ENCODE data around the gene B4GALT3. TPM values are rescaled to one million over a fixed set of nuclear protein-coding genes. Genes with fewer than 3 reads are reported as not detected.

Gene B4GALT3
- total and polyA plus RNA-seq, 4 donors: 25.7 to 34.6 (median 31.1) TPM

DNA sequence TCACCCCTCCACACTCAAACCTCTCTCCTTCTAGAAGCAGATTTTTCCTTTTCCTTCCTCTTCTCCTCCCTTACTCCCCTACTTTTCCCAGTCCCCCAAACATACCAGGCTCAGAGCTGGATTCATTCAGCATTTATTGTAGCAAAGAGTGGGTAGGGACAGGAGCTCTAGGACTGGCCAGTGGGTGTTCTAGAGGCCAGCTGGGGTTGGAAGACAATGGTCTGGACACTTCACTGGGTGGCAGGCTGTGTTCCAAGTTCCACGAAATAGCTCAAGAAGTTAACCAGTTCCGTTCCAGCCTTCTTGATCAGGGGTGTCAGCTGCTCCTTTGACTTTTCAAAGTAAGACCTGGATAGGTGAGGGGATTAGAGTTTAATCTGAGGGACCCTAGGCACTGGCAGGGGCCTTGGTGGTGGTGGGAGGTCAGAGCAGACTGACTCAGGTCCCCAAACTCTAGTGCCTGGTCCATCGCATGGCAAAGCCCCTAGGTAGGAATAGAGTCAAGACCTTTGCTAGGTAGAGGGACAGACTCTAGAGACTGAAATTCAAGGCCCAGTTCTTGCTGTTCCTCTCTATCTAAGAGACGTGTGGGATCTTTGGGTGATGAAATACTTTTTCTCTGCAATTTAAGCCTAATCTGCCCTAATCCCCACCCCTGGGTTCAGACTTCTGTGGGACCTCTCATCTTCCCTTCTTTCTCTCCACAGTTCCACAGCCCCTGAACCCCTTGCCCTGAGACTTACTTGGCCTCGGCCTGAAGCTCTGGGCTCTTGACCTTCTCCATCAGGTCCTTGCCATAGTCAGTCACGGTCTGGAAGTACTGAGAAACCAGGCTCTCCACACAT, 45.1 kb upstream of the B4GALT3 start:
- H3K36me3 ChIP-seq (ENCODE audit: control insufficient read depth in 4 of 4, insufficient read depth in 4 of 4, low read length in 4 of 4): no peaks in the 10 kb centered on the region
- ATAC-seq (ENCODE audit: insufficient read depth, low FRiP score) (no peak), DNase-seq (no peak)
- no peak overlapping the region for H3K27ac ChIP-seq (ENCODE audit: low read depth in 1 of 2, low read length in 1 of 2)
- H3K27me3 ChIP-seq (ENCODE audit: control insufficient read depth in 3 of 3, insufficient read depth in 3 of 3, low read length in 2 of 3): no peaks in the 10 kb centered on the region
- no peaks in the 10 kb centered on the region for H3K9me3 ChIP-seq (ENCODE audit: control insufficient read depth in 4 of 4, insufficient read depth in 3 of 4, low read length in 3 of 4)
- TF ChIP-seq, protein P1, sequence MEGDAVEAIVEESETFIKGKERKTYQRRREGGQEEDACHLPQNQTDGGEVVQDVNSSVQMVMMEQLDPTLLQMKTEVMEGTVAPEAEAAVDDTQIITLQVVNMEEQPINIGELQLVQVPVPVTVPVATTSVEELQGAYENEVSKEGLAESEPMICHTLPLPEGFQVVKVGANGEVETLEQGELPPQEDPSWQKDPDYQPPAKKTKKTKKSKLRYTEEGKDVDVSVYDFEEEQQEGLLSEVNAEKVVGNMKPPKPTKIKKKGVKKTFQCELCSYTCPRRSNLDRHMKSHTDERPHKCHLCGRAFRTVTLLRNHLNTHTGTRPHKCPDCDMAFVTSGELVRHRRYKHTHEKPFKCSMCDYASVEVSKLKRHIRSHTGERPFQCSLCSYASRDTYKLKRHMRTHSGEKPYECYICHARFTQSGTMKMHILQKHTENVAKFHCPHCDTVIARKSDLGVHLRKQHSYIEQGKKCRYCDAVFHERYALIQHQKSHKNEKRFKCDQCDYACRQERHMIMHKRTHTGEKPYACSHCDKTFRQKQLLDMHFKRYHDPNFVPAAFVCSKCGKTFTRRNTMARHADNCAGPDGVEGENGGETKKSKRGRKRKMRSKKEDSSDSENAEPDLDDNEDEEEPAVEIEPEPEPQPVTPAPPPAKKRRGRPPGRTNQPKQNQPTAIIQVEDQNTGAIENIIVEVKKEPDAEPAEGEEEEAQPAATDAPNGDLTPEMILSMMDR (IDR thresholded peaks at IDR 0.05; ENCODE audit: control extremely low read depth, extremely low read depth): no peak
- H3K4me3 ChIP-seq: no peak overlapping the region
- no peak overlapping the region for H3K9ac ChIP-seq (ENCODE audit: insufficient read depth in 1 of 2, low read length in 2 of 2)
- WGBS, 2 donors: 74 to 79% methylated on average over 6 of the region's 6 CpGs
- H3K4me1 ChIP-seq (ENCODE audit: control insufficient read depth in 5 of 5, insufficient read depth in 5 of 5, low read length in 5 of 5): peaks cover 0 to 16% (median 3%) of the 10 kb centered on the region in 5 donors

DNA sequence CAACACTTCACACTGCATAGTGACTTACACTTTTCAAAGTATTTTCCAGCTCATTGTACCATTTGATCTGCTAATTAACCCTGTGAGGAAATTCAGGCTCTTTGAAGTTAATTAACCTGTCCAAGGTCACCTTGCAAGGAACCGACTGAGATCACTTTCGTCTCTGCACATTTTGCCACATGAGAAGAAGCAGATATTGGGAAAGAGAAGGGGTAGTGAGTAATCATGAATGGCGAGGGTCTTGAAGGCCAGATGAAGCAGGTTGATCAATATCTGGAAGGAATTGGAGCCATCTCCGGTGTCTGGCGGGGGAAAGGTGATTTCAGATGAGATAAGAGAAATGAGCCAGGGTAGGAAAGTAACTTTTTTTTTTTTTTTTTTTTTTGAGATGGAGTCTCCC, 42.7 kb upstream of the B4GALT3 start:
- Histone ChIP-seq H3K27me3 (ENCODE audit: control insufficient read depth in 3 of 3, insufficient read depth in 3 of 3, low read length in 2 of 3) (no peaks in the 10 kb centered on the region), H3K9ac (ENCODE audit: insufficient read depth in 1 of 2, low read length in 2 of 2) (no peak overlapping the region), H3K27ac (ENCODE audit: low read depth in 1 of 2, low read length in 1 of 2) (no peak overlapping the region), H3K9me3 (ENCODE audit: control insufficient read depth in 4 of 4, insufficient read depth in 3 of 4, low read length in 3 of 4) (no peaks in the 10 kb centered on the region), H3K4me3 (no peak overlapping the region), H3K36me3 (ENCODE audit: control insufficient read depth in 4 of 4, insufficient read depth in 4 of 4, low read length in 4 of 4) (no peaks in the 10 kb centered on the region), H3K4me1 (ENCODE audit: control insufficient read depth in 5 of 5, insufficient read depth in 5 of 5, low read length in 5 of 5) (peaks cover 0 to 3% (median 0%) of the 10 kb centered on the region in 5 donors)
- 84 to 86% methylated on average over 5 of the region's 5 CpGs for WGBS, 2 donors
- DNase-seq (no peak), ATAC-seq (ENCODE audit: insufficient read depth, low FRiP score) (no peak)
- TF ChIP-seq, protein P1 (IDR thresholded peaks at IDR 0.05; ENCODE audit: control extremely low read depth, extremely low read depth): no peak

DNA sequence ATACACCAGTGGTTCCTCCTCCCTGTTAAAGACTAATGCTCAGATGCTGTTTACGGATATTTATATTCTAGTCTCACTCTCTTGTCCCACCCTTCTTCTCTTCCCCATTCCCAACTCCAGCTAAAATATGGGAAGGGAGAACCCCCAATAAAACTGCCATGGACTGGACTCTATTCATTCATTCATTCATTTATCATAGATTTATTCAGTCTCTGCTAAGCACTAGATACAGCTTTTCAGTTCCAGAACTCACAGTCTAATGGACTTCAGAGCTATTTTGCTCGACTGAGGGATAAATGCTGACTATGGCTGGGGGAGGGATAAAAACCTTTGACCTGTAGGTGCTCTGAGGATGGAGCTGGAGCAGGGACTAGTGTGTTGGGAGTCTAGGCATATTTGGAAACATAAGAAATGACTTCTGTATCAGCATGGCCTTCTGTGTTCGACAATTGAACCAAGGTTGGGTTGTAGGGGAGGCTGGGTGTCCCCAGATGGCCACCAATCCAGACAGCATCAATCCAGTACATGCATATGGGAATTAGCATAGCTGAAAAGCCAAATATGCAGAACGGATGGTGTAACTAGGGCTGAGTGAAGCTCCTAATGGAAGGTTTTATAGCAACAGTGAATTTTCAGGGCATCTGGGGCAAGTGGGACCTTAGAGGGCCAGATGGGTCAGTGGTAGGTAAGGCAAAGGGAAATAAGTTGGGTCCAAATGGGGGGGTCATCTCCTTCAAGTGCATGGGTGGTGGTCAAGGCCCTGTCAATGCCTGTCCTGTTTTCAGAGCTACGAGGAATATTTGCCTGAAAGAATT, 42.0 kb upstream of the B4GALT3 start:
- H3K9ac ChIP-seq (ENCODE audit: insufficient read depth in 1 of 2, low read length in 2 of 2): no peak overlapping the region
- no peak overlapping the region for H3K4me3 ChIP-seq
- no peak for DNase-seq
- peaks cover 0 to 3% (median 0%) of the 10 kb centered on the region in 5 donors for H3K4me1 ChIP-seq (ENCODE audit: control insufficient read depth in 5 of 5, insufficient read depth in 5 of 5, low read length in 5 of 5)
- H3K27me3 ChIP-seq (ENCODE audit: control insufficient read depth in 3 of 3, insufficient read depth in 3 of 3, low read length in 2 of 3): no peaks in the 10 kb centered on the region
- no peak overlapping the region for H3K27ac ChIP-seq (ENCODE audit: low read depth in 1 of 2, low read length in 1 of 2)
- ATAC-seq (ENCODE audit: insufficient read depth, low FRiP score): no peak
- H3K9me3 ChIP-seq (ENCODE audit: control insufficient read depth in 4 of 4, insufficient read depth in 3 of 4, low read length in 3 of 4): no peaks in the 10 kb centered on the region
- 88 to 92% methylated on average over 5 of the region's 5 CpGs for WGBS, 2 donors
- peaks cover 0 to 2% (median under 1%) of the 10 kb centered on the region in 4 donors for H3K36me3 ChIP-seq (ENCODE audit: control insufficient read depth in 4 of 4, insufficient read depth in 4 of 4, low read length in 4 of 4)
- TF ChIP-seq, protein P1 (IDR thresholded peaks at IDR 0.05; ENCODE audit: control extremely low read depth, extremely low read depth): no peak

All from lung (tissue), 12 donors.